ENCODE measurements around the gene ASCL5. TPM values are rescaled to one million over a fixed set of nuclear protein-coding genes. Genes with fewer than 3 reads are reported as not detected.

ASCL5 gene
- total RNA-seq, 2 experiments from 2014 or later: 0.49 to 0.50 TPM

DNA sequence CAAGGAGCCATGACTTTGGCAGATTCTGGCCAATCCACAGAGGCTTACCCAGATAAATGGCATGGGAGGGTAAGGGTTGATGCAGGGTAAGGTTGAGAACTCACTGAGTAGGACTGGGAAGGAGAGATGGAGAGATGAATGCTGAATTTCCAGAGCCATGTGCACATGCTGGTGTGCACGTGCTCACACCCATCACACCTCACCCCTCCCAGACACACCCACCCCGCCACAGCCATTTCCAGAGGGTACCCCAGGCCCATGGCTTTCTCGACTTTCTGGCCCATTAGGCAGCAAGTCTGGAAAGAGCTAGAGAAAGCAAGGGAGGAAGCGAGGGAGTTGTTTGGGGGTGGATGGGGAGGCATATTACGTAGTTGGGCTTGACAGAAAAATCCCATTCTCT is 16.4 kb downstream of the ASCL5 start:
- ATAC-seq (ENCODE audit: poor library complexity) (no peak), DNase-seq (no peak)
- no peaks in the 10 kb centered on the region for H3K36me3 Mint-ChIP-seq (ENCODE audit: low read depth)
- no peak overlapping the region for H3K27ac ChIP-seq (ENCODE audit: low read depth in 1 of 2, low read length in 2 of 2)
- H3K4me3 Mint-ChIP-seq: no peak overlapping the region
- H3K36me3 ChIP-seq (ENCODE audit: insufficient read depth, low read length): no peaks in the 10 kb centered on the region
- POLR2A ChIA-PET: no interaction called here
- no peaks in the 10 kb centered on the region for H3K9me3 ChIP-seq (ENCODE audit: control insufficient read depth in 1 of 2, insufficient read depth in 1 of 2, low read length in 2 of 2)
- H3K4me1 Mint-ChIP-seq (ENCODE audit: low read depth): peaks cover 17% of the 10 kb centered on the region
- H3K4me1 ChIP-seq (ENCODE audit: insufficient read depth, low read length): peaks cover 16% of the 10 kb centered on the region
- H3K4me3 ChIP-seq (ENCODE audit: low read length): no peak overlapping the region
- H3K27me3 ChIP-seq (ENCODE audit: control insufficient read depth in 1 of 2, insufficient read depth in 2 of 2, low read length in 2 of 2): no peaks in the 10 kb centered on the region
- H3K27ac Mint-ChIP-seq: no peak overlapping the region
- CTCF ChIA-PET: no interaction called here
- intact Hi-C loops (cut with DNase I, micrococcal nuclease): loop anchor here (5.0 to 10.0 kb wide), 2 partner anchors 68 to 86 kb away; partner anchors contain the start of gene KIF21B (in 1 of the 2)
- no peak for TF ChIP-seq CTCF (IDR thresholded peaks at IDR 0.05)
- no peaks in the 10 kb centered on the region for H3K9me3 Mint-ChIP-seq
- H3K27me3 Mint-ChIP-seq: no peaks in the 10 kb centered on the region

- TF ChIP-seq CTCF (IDR thresholded peaks at IDR 0.05): no peak
- Histone ChIP-seq H3K4me3 (ENCODE audit: low read length) (no peak overlapping the region), H3K9me3 (ENCODE audit: control insufficient read depth in 1 of 2, insufficient read depth in 1 of 2, low read length in 2 of 2) (no peaks in the 10 kb centered on the region), H3K4me1 (ENCODE audit: insufficient read depth, low read length) (peaks cover 12% of the 10 kb centered on the region), H3K27ac (ENCODE audit: low read depth in 1 of 2, low read length in 2 of 2) (no peak overlapping the region), H3K36me3 (ENCODE audit: insufficient read depth, low read length) (no peaks in the 10 kb centered on the region), H3K27me3 (ENCODE audit: control insufficient read depth in 1 of 2, insufficient read depth in 2 of 2, low read length in 2 of 2) (no peaks in the 10 kb centered on the region)
- peaks cover 15% of the 10 kb centered on the region for H3K4me1 Mint-ChIP-seq (ENCODE audit: low read depth)
- H3K4me3 Mint-ChIP-seq: no peak overlapping the region
- intact Hi-C loops (cut with DNase I, micrococcal nuclease): loop anchor here (5.0 to 10.0 kb wide), 2 partner anchors 68 to 85 kb away; partner anchors contain the start of gene KIF21B (in 1 of the 2)
- ATAC-seq (ENCODE audit: poor library complexity) (no peak), DNase-seq (no peak)
- ChIA-PET POLR2A (no interaction called here), CTCF (no interaction called here)
- H3K27me3 Mint-ChIP-seq: no peaks in the 10 kb centered on the region
- H3K27ac Mint-ChIP-seq: no peak overlapping the region
- H3K9me3 Mint-ChIP-seq: no peaks in the 10 kb centered on the region
- H3K36me3 Mint-ChIP-seq (ENCODE audit: low read depth): no peaks in the 10 kb centered on the region
Measured at GRCh38 chr1:201110138-201110537, 16.8 kb downstream of the ASCL5 start.

GRCh38 chr1:201109651-201110050 is 17.3 kb downstream of the ASCL5 start:
- CTCF ChIA-PET: no interaction called here
- H3K4me3 Mint-ChIP-seq: no peak overlapping the region
- H3K4me3 ChIP-seq (ENCODE audit: low read length): no peak overlapping the region
- no peaks in the 10 kb centered on the region for H3K9me3 ChIP-seq (ENCODE audit: control insufficient read depth in 1 of 2, insufficient read depth in 1 of 2, low read length in 2 of 2)
- ATAC-seq (ENCODE audit: poor library complexity) (no peak), DNase-seq (no peak)
- intact Hi-C loops (cut with DNase I, micrococcal nuclease): loop anchor here (5.0 to 10.0 kb wide), 2 partner anchors 67 to 85 kb away; partner anchors contain the start of gene KIF21B (in 1 of the 2)
- no peak overlapping the region for H3K27ac Mint-ChIP-seq
- no peaks in the 10 kb centered on the region for H3K9me3 Mint-ChIP-seq
- H3K36me3 Mint-ChIP-seq (ENCODE audit: low read depth): no peaks in the 10 kb centered on the region
- no peaks in the 10 kb centered on the region for H3K27me3 ChIP-seq (ENCODE audit: control insufficient read depth in 1 of 2, insufficient read depth in 2 of 2, low read length in 2 of 2)
- TF ChIP-seq CTCF (IDR thresholded peaks at IDR 0.05): no peak
- H3K4me1 ChIP-seq (ENCODE audit: insufficient read depth, low read length): peaks cover 8% of the 10 kb centered on the region
- H3K36me3 ChIP-seq (ENCODE audit: insufficient read depth, low read length): no peaks in the 10 kb centered on the region
- no peaks in the 10 kb centered on the region for H3K27me3 Mint-ChIP-seq
- peaks cover 11% of the 10 kb centered on the region for H3K4me1 Mint-ChIP-seq (ENCODE audit: low read depth)
- H3K27ac ChIP-seq (ENCODE audit: low read depth in 1 of 2, low read length in 2 of 2): no peak overlapping the region
- POLR2A ChIA-PET: no interaction called here

Measured in CD4-positive, alpha-beta T cell (primary cell).